Keratinocyte (primary cell): ENCODE results near the gene PRKN. TPM values are rescaled to one million over a fixed set of nuclear protein-coding genes. Genes with fewer than 3 reads are reported as not detected.

Source experiments
- DNase-seq: peaks from one replicate; pipeline ENCODE4 v3.0.0-alpha.2; 2011; ENCODE audit warnings: low read depth, missing footprints, low spot score
- FAIRE-seq: peaks from 2 replicates; lab custom pipeline; 2011; peaks lifted over from hg19 to GRCh38; lab: Jason Lieb, UNC
- H2AFZ ChIP-seq: 2 replicates; pipeline ENCODE4 v1.6.0; 2012; ENCODE audit warnings: low read length, control low read depth, inconsistent platforms; ENCODE audit not compliant: control insufficient read depth
- H3K27ac ChIP-seq: 2 replicates; pipeline ENCODE4 v1.5.1; 2011; ENCODE audit warnings: low read length; ENCODE audit not compliant: control insufficient read depth, insufficient read depth
- H3K27me3 ChIP-seq: 3 replicates; pipeline ENCODE4 v1.6.0; 2011; ENCODE audit warnings: low read length; ENCODE audit not compliant: control insufficient read depth, insufficient read depth; ENCODE audit errors: extremely low read depth
- H3K36me3 ChIP-seq, 2 experiments: 2 replicates in 1 of 2; 3 replicates in 1 of 2; pipeline ENCODE4 v1.5.1; 2011; ENCODE audit warnings: low read length in 2 of 2, mild to moderate bottlenecking in 1 of 2; ENCODE audit not compliant: control insufficient read depth in 2 of 2, insufficient read depth in 2 of 2; ENCODE audit errors: extremely low read depth in 1 of 2
- H3K4me1 ChIP-seq: 3 replicates; pipeline ENCODE4 v1.5.1; 2011; ENCODE audit warnings: low read length; ENCODE audit not compliant: control insufficient read depth, insufficient read depth; ENCODE audit errors: extremely low read depth
- H3K4me2 ChIP-seq: 3 replicates; pipeline ENCODE4 v1.6.0; 2011; ENCODE audit warnings: low read depth, low read length; ENCODE audit not compliant: control insufficient read depth, insufficient read depth; ENCODE audit errors: extremely low read depth
- H3K4me3 ChIP-seq, 3 experiments: fragments of 200-600 bp in 1 of 3; sonication (generic) in 1 of 3; 2 replicates in 2 of 3; 3 replicates in 1 of 3; pipeline ENCODE4 v1.5.1; 2011 to 2016; ENCODE audit warnings: low read length in 3 of 3, mild to moderate bottlenecking in 3 of 3, control low read depth in 2 of 3, inconsistent platforms in 1 of 3, low read depth in 1 of 3, mixed read lengths in 1 of 3, mixed run types in 1 of 3, moderate library complexity in 1 of 3; ENCODE audit not compliant: control insufficient read depth in 2 of 3, insufficient read depth in 2 of 3; ENCODE audit errors: extremely low read depth in 1 of 3
- H3K79me2 ChIP-seq: 2 replicates; pipeline ENCODE4 v1.6.0; 2012; ENCODE audit warnings: low read length; ENCODE audit not compliant: control insufficient read depth, insufficient read depth
- H3K9ac ChIP-seq: 3 replicates; pipeline ENCODE4 v1.6.0; 2011; ENCODE audit warnings: low read length; ENCODE audit not compliant: control insufficient read depth, insufficient read depth; ENCODE audit errors: extremely low read depth
- H3K9me1 ChIP-seq: 3 replicates; pipeline ENCODE4 v1.6.0; 2011; ENCODE audit warnings: low read length; ENCODE audit not compliant: control insufficient read depth, insufficient read depth; ENCODE audit errors: extremely low read depth
- H3K9me3 ChIP-seq: 2 replicates; pipeline ENCODE4 v1.5.1; 2012; ENCODE audit warnings: low read depth, low read length; ENCODE audit not compliant: control insufficient read depth
- H4K20me1 ChIP-seq: 3 replicates; pipeline ENCODE4 v1.6.0; 2011; ENCODE audit warnings: low read length; ENCODE audit not compliant: control insufficient read depth, insufficient read depth; ENCODE audit errors: extremely low read depth
- CTCF ChIP-seq, 3 experiments: IDR thresholded peaks in 1 of 3; conservative IDR thresholded peaks in 1 of 3; optimal IDR thresholded peaks in 1 of 3; 2 replicates in 2 of 3; 3 replicates in 1 of 3; pipeline versions ENCODE3 to v1.5.1; 2011; ENCODE audit warnings: low read length in 3 of 3, mild to moderate bottlenecking in 3 of 3, moderate library complexity in 2 of 3, control low read depth in 1 of 3, inconsistent platforms in 1 of 3; ENCODE audit not compliant: insufficient read depth in 2 of 3; ENCODE audit errors: extremely low read depth in 1 of 3
- EZH2 ChIP-seq: IDR thresholded peaks from one replicate; pipeline ENCODE4 v1.6.1; 2012; ENCODE audit warnings: inconsistent platforms, mild to moderate bottlenecking, low read length, moderate library complexity
- dilution Hi-C: fragments of 300-500 bp; cut with MboI; formaldehyde crosslinking; loops from one replicate; pipeline ENCODE4 v1.7.0; 2020; ENCODE audit warnings: low sequenced_read_pairs; ENCODE audit not compliant: extremely low pct_ligation_motif_present
- polyA plus RNA-seq, 5 experiments: library from polyadenylated mRNA; depleted of rRNA in 3 of 5; stranded (reverse) in 3 of 5; stranded (forward) in 1 of 5; unstranded in 1 of 5; fragments of >200 nt; gene quantifications; 1 replicate in 1 of 5; 2 replicates in 3 of 5; 3 replicates in 1 of 5; pipeline versions ENCODE4 v1.2.1 to v1.2.3, GENCODE V29; 2011 to 2012; ENCODE audit warnings: missing spikeins in 2 of 5, low read depth in 1 of 5, low replicate concordance in 1 of 5

Gene PRKN
- polyA plus RNA-seq, 1 donor (not counting 4 experiments of a cell fraction or from before 2014, with no cell fraction given), result 0.67 TPM

- dilution Hi-C loops, result no loop called here
- no peak for TF ChIP-seq CTCF (optimal IDR thresholded peaks at IDR 0.05 in 1 of 3, IDR thresholded peaks at IDR 0.05 in 1 of 3, conservative IDR thresholded peaks at IDR 0.05 in 1 of 3; ENCODE audit: extremely low read depth in 1 of 3, insufficient read depth in 2 of 3, low read length in 3 of 3)
- no peak for TF ChIP-seq EZH2
- Histone ChIP-seq H3K36me3 (no peaks in the 10 kb centered on the region), H3K79me2 (no peaks in the 10 kb centered on the region), H3K9me1 (no peaks in the 10 kb centered on the region), H4K20me1 (no peaks in the 10 kb centered on the region), H2AFZ (no peak overlapping the region), H3K27me3 (no peaks in the 10 kb centered on the region), H3K9ac (no peak overlapping the region), H3K9me3 (no peaks in the 10 kb centered on the region), H3K4me1 (no peaks in the 10 kb centered on the region), H3K4me2 (no peak overlapping the region), H3K4me3 (no peak overlapping the region), H3K27ac (no peak overlapping the region)
- no peak for FAIRE-seq
- no peak for DNase-seq
Measured at GRCh38 chr6:162222521-162222920, 505.0 kb downstream of the PRKN start.

- no peak for DNase-seq
- Histone ChIP-seq H3K4me2 (no peak overlapping the region), H4K20me1 (no peaks in the 10 kb centered on the region), H3K9me1 (no peaks in the 10 kb centered on the region), H3K4me1 (no peaks in the 10 kb centered on the region), H3K27ac (no peak overlapping the region), H3K79me2 (no peaks in the 10 kb centered on the region), H2AFZ (no peak overlapping the region), H3K27me3 (no peaks in the 10 kb centered on the region), H3K9me3 (no peaks in the 10 kb centered on the region), H3K4me3 (no peak overlapping the region), H3K36me3 (no peaks in the 10 kb centered on the region), H3K9ac (no peak overlapping the region)
- FAIRE-seq, result no peak
- TF ChIP-seq CTCF (optimal IDR thresholded peaks at IDR 0.05 in 1 of 3, IDR thresholded peaks at IDR 0.05 in 1 of 3, conservative IDR thresholded peaks at IDR 0.05 in 1 of 3; ENCODE audit: extremely low read depth in 1 of 3, insufficient read depth in 2 of 3, low read length in 3 of 3) (no peak), EZH2 (no peak)
- dilution Hi-C loops, result no loop called here
Measured at GRCh38 chr6:162220876-162221275, 506.7 kb downstream of the PRKN start.
